GM23338 (cell line): ENCODE results near the gene TOX2. TPM values are rescaled to one million over a fixed set of nuclear protein-coding genes. Genes with fewer than 3 reads are reported as not detected.

Experiments
- ATAC-seq: fragments of 200-7000 bp; cut with Tn5 transposase; 3 replicates; pipeline ENCODE4 v1.9.1; 2020
- DNase-seq: peaks from one replicate; pipeline ENCODE4 v3.0.0-alpha.2; 2015; ENCODE audit warnings: low spot score
- H2AFZ ChIP-seq: fragments of 200-600 bp; sonication (generic); 2 replicates; pipeline ENCODE4 v1.8.0; 2016; ENCODE audit warnings: antibody characterized with exemption, mild to moderate bottlenecking, moderate library complexity
- H3F3A ChIP-seq: fragments of 200-600 bp; sonication (generic); replicated peaks from 2 replicates; pipeline ENCODE4 v1.8.0; 2017; ENCODE audit warnings: antibody characterized with exemption, mixed run types, low read depth
- H3K27ac ChIP-seq: fragments of 200-600 bp; sonication (generic); 2 replicates; pipeline ENCODE4 v1.6.1; 2016; ENCODE audit warnings: low read depth
- H3K27me3 ChIP-seq: fragments of 200-600 bp; sonication (generic); 2 replicates; pipeline ENCODE4 v1.8.0; 2016; ENCODE audit warnings: mild to moderate bottlenecking, mixed run types, moderate library complexity; ENCODE audit not compliant: insufficient read depth
- H3K36me3 ChIP-seq: fragments of 200-600 bp; sonication (generic); 2 replicates; pipeline ENCODE4 v1.8.0; 2016; ENCODE audit warnings: mild to moderate bottlenecking; ENCODE audit not compliant: insufficient read depth
- H3K4me1 ChIP-seq: fragments of 200-600 bp; sonication (generic); 2 replicates; pipeline ENCODE4 v1.8.0; 2016; ENCODE audit warnings: mild to moderate bottlenecking, moderate library complexity; ENCODE audit not compliant: insufficient read depth
- H3K4me2 ChIP-seq: fragments of 200-600 bp; sonication (generic); 2 replicates; pipeline ENCODE4 v1.7.1; 2017; ENCODE audit warnings: mixed run types
- H3K4me3 ChIP-seq: fragments of 200-600 bp; sonication (generic); 2 replicates; pipeline ENCODE4 v1.6.1; 2016; ENCODE audit warnings: mixed run types
- H3K79me2 ChIP-seq: fragments of 200-600 bp; sonication (generic); replicated peaks from 2 replicates; pipeline ENCODE4 v1.8.0; 2017; ENCODE audit warnings: mild to moderate bottlenecking; ENCODE audit not compliant: insufficient read depth
- H3K9me2 ChIP-seq: fragments of 200-600 bp; sonication (generic); 2 replicates; pipeline ENCODE4 v1.8.0; 2017; ENCODE audit not compliant: insufficient read depth
- H4K20me1 ChIP-seq: fragments of 200-600 bp; sonication (generic); replicated peaks from 2 replicates; pipeline ENCODE4 v1.8.0; 2017; ENCODE audit warnings: mild to moderate bottlenecking; ENCODE audit not compliant: insufficient read depth
- H3K27ac Mint-ChIP-seq: 2 replicates; pipeline ENCODE4 v1.8.0; 2020; ENCODE audit warnings: inconsistent platforms, mild to moderate bottlenecking, moderate library complexity, mixed read lengths
- H3K27me3 Mint-ChIP-seq: 3 replicates; pipeline ENCODE4 v1.8.0; 2022; ENCODE audit warnings: low read depth, mild to moderate bottlenecking, moderate library complexity, mixed read lengths, inconsistent platforms; ENCODE audit not compliant: insufficient read depth, poor library complexity
- H3K36me3 Mint-ChIP-seq: 3 replicates; pipeline ENCODE4 v1.8.0; 2021; ENCODE audit warnings: low read depth, mild to moderate bottlenecking, inconsistent platforms, moderate library complexity, mixed read lengths
- H3K4me1 Mint-ChIP-seq: 3 replicates; pipeline ENCODE4 v1.8.0; 2020; ENCODE audit warnings: mild to moderate bottlenecking, inconsistent platforms, mixed read lengths
- H3K4me3 Mint-ChIP-seq: 3 replicates; pipeline ENCODE4 v1.8.0; 2021; ENCODE audit warnings: moderate library complexity, mild to moderate bottlenecking, inconsistent platforms, mixed read lengths
- H3K9me3 Mint-ChIP-seq: 3 replicates; pipeline ENCODE4 v1.8.0; 2020; ENCODE audit warnings: moderate library complexity, mild to moderate bottlenecking, inconsistent platforms, mixed read lengths
- CREB1 ChIP-seq: fragments of 250-450 bp; sonication (Bioruptor Pico); IDR thresholded peaks from 2 replicates; pipeline ENCODE4 v1.5.0; 2020; ENCODE audit warnings: low read depth, mild to moderate bottlenecking, moderate library complexity
- CTCF ChIP-seq, 2 experiments: fragments of 200-600 bp in 1 of 2; sonication (generic) in 1 of 2; conservative IDR thresholded peaks; 2 replicates each; pipeline versions ENCODE4 v1.5.1 to v1.6.1; 2016 to 2017; ENCODE audit warnings: antibody characterized with exemption in 2 of 2, low read depth in 2 of 2, mild to moderate bottlenecking in 2 of 2, moderate library complexity in 1 of 2
- ETS1 ChIP-seq: IDR thresholded peaks from 2 replicates; pipeline ENCODE4 v1.6.1; 2016; ENCODE audit warnings: antibody characterized with exemption
- EZH2 ChIP-seq: fragments of 200-600 bp; sonication (generic); IDR thresholded peaks from one replicate; pipeline ENCODE4 v1.8.0; 2017; ENCODE audit warnings: antibody characterized with exemption, mild to moderate bottlenecking, low read depth; ENCODE audit not compliant: unreplicated experiment
- JUNB ChIP-seq: IDR thresholded peaks from one replicate; pipeline ENCODE4 v1.6.1; 2016; ENCODE audit warnings: antibody characterized with exemption; ENCODE audit not compliant: unreplicated experiment
- NANOG ChIP-seq: IDR thresholded peaks from 2 replicates; pipeline ENCODE4 v1.6.1; 2016; ENCODE audit warnings: antibody characterized with exemption, borderline replicate concordance
- POLR2AphosphoS5 ChIP-seq: IDR thresholded peaks from 2 replicates; pipeline ENCODE4 v1.6.1; 2016; ENCODE audit warnings: antibody characterized with exemption, low read depth
- REST ChIP-seq: IDR thresholded peaks from one replicate; pipeline ENCODE4 v1.6.1; 2018; ENCODE audit warnings: antibody characterized with exemption; ENCODE audit not compliant: unreplicated experiment
- STAT1 ChIP-seq: IDR thresholded peaks from one replicate; pipeline ENCODE4 v1.6.1; 2016; ENCODE audit warnings: antibody characterized with exemption; ENCODE audit not compliant: unreplicated experiment
- ZNF114 ChIP-seq: fragments of 250-450 bp; sonication (Bioruptor Pico); IDR thresholded peaks from 2 replicates; pipeline ENCODE4 v1.5.0; 2020; ENCODE audit warnings: mild to moderate bottlenecking, moderate library complexity
- ZNF331 ChIP-seq: fragments of 250-450 bp; sonication (Bioruptor Pico); IDR thresholded peaks from 2 replicates; pipeline ENCODE4 v1.5.0; 2020; ENCODE audit warnings: low read depth, mild to moderate bottlenecking, moderate library complexity
- polyA plus RNA-seq: library from polyadenylated mRNA; unstranded; fragments of >200 nt; fragmentation: Nextera tagmentation; extraction: Ambion mirVana; gene quantifications from 2 replicates; pipeline ENCODE4 v1.2.1, GENCODE V29; 2016
- total RNA-seq: library from RNA; depleted of rRNA; stranded (reverse); fragments of >200 nt; shearing (Covaris generic); gene quantifications from 2 replicates; pipeline ENCODE4 v1.2.3, GENCODE V29; 2014

TOX2 gene
- total and polyA plus RNA-seq, 2 experiments from 2014 or later = 1.4 to 1.5 TPM

- Mint-ChIP-seq H3K36me3 (peaks cover 4% of the 10 kb centered on the region; the same call in 1 of the 3 replicates), H3K27ac (no peak overlapping the region), H3K9me3 (peaks cover 14% of the 10 kb centered on the region), H3K4me3 (no peak overlapping the region), H3K27me3 (peaks cover 8% of the 10 kb centered on the region), H3K4me1 (peaks cover 35% of the 10 kb centered on the region)
- no peaks in the 10 kb centered on the region for H3K9me2 ChIP-seq
- H4K20me1 ChIP-seq = no peaks in the 10 kb centered on the region
- H3K4me1 ChIP-seq = peaks cover 36% of the 10 kb centered on the region
- H3K36me3 ChIP-seq = no peaks in the 10 kb centered on the region
- H2AFZ ChIP-seq = peak overlapping the region; percentile 90
- H3K79me2 ChIP-seq = no peaks in the 10 kb centered on the region
- H3K4me2 ChIP-seq = 0 out of 2 replicates have a peak overlapping the region, but pooled peaks have one; percentile 1
- no peak overlapping the region for H3K4me3 ChIP-seq
- H3K27me3 ChIP-seq = no peaks in the 10 kb centered on the region
- no peak overlapping the region for H3K27ac ChIP-seq
- peak; percentile 48 for ATAC-seq
- TF ChIP-seq JUNB (no peak), NANOG (no peak), ETS1 (no peak), CREB1 (no peak), STAT1 (no peak), EZH2 (no peak), REST (no peak)
- H3F3A ChIP-seq = no peaks in the 10 kb centered on the region
- peak; percentile 20 for DNase-seq
These were observed 15.2 kb upstream of the TOX2 start for GRCh38 chr20:43899274-43900120.

- Mint-ChIP-seq H3K36me3 (peaks cover 4% of the 10 kb centered on the region; the same call in 1 of the 3 replicates), H3K27me3 (peaks cover 9% of the 10 kb centered on the region), H3K4me3 (no peak overlapping the region), H3K9me3 (peaks cover 14% of the 10 kb centered on the region), H3K27ac (no peak overlapping the region), H3K4me1 (peaks cover 30% of the 10 kb centered on the region)
- Histone ChIP-seq H2AFZ (no peak overlapping the region), H3K9me2 (no peaks in the 10 kb centered on the region), H3K4me2 (no peak overlapping the region), H3K27ac (no peak overlapping the region), H3K4me3 (no peak overlapping the region), H4K20me1 (no peaks in the 10 kb centered on the region), H3F3A (no peaks in the 10 kb centered on the region), H3K79me2 (no peaks in the 10 kb centered on the region), H3K27me3 (no peaks in the 10 kb centered on the region), H3K36me3 (no peaks in the 10 kb centered on the region), H3K4me1 (peaks cover 34% of the 10 kb centered on the region)
- DNase-seq (no peak), ATAC-seq (no peak)
- TF ChIP-seq CREB1 (no peak), CTCF (conservative IDR thresholded peaks at IDR 0.05; ENCODE audit: low read depth in 2 of 2) (no peak), STAT1 (no peak), EZH2 (no peak), ZNF114 (CRISPR knock-in tag) (no peak), REST (no peak), POLR2AphosphoS5 (no peak), ZNF331 (no peak)
These were observed 14.6 kb upstream of the TOX2 start for GRCh38 chr20:43900121-43900466.
